Sigmoid colon (tissue), 7 donors: ENCODE results near the gene RPTN. TPM values are rescaled to one million over a fixed set of nuclear protein-coding genes. Genes with fewer than 3 reads are reported as not detected.
A peak's percentile ranks its signal among the peaks of the same experiment; 100 is the strongest.

Experiments used
- DNase-seq: peaks from one replicate; pipeline ENCODE4 v3.0.0-alpha.2; 2019
- H3K27ac ChIP-seq, 4 donors: fragments of 200-600 bp; sonication (generic); one replicate each; pipeline ENCODE4 v1.5.1; 2016 to 2019; ENCODE audit warnings: mild to moderate bottlenecking in 1 of 4
- H3K27me3 ChIP-seq, 3 donors: fragments of 200-600 bp; sonication (generic); one replicate each; pipeline ENCODE4 v1.5.1; 2019; ENCODE audit warnings: mild to moderate bottlenecking in 1 of 3
- H3K36me3 ChIP-seq, 4 donors: fragments of 200-600 bp; sonication (generic); one replicate each; pipeline ENCODE4 v1.5.1; 2016 to 2019
- H3K4me1 ChIP-seq, 4 donors: fragments of 200-600 bp; sonication (generic); one replicate each; pipeline ENCODE4 v1.5.1; 2017 to 2019
- H3K4me3 ChIP-seq, 4 donors: fragments of 200-600 bp; sonication (generic); one replicate each; pipeline ENCODE4 v1.5.1; 2017 to 2019; ENCODE audit warnings: mild to moderate bottlenecking in 2 of 4, moderate library complexity in 1 of 4
- H3K9me3 ChIP-seq, 4 donors: fragments of 200-600 bp in 3 of 4; sonication (generic) in 3 of 4; one replicate each; pipeline versions ENCODE4 v1.5.1 to v1.6.1; 2013 to 2019
- EP300 ChIP-seq, 4 donors: sonication (generic); formaldehyde crosslinking; IDR thresholded peaks; one replicate each; pipeline ENCODE4 v1.6.1; 2017; ENCODE audit warnings: antibody characterized with exemption in 4 of 4
- POLR2A ChIP-seq, 2 donors: fragments of 450-650 bp; IDR thresholded peaks; one replicate each; pipeline ENCODE4 v1.6.1; 2016; ENCODE audit warnings: antibody characterized with exemption in 2 of 2, mild to moderate bottlenecking in 2 of 2, moderate library complexity in 2 of 2
- POLR2AphosphoS5 ChIP-seq, 4 donors: sonication (generic); formaldehyde crosslinking; IDR thresholded peaks; one replicate each; pipeline ENCODE4 v1.6.1; 2017; ENCODE audit warnings: antibody characterized with exemption in 4 of 4
- WGBS, 2 donors: extraction: QIAGEN DNeasy Blood & Tissue Kit; methylation state at CpG; one replicate each; pipeline ENCODE4 v1.1.7; 2013; 5-methylcytosine and 5-hydroxymethylcytosine counted together
- intact Hi-C: fragments of 100-400 bp; cut with DNase I; formaldehyde crosslinking; loops from one replicate; pipeline ENCODE4 v1.15.1; 2023
- polyA plus RNA-seq, 3 donors: library from polyadenylated mRNA; stranded (reverse); fragments of 200-250 nt; gene quantifications; one replicate each; pipeline ENCODE4 v1.2.3, GENCODE V29; 2013
- total RNA-seq, 4 donors: library from RNA; depleted of rRNA; stranded (reverse); fragments of >200 nt; gene quantifications; one replicate each; pipeline ENCODE4 v1.1.0, GENCODE V29; 2016
- TF ChIP-seq, protein P1 (sequence below), 4 experiments: fragments of 450-650 bp in 3 of 4; fragments of 200-600 bp in 1 of 4; IDR thresholded peaks; one replicate each; pipeline ENCODE4 v1.5.1; 2016 to 2019; ENCODE audit warnings: antibody characterized with exemption in 4 of 4, mild to moderate bottlenecking in 3 of 4, moderate library complexity in 2 of 4
- donor health status: healthy with polysubstance abuse.
- donor health status: Bipolar disorder and iron deficiency.
- donor health status: healthy.

RPTN gene
- total and polyA plus RNA-seq, 7 donors, result not detected

DNA sequence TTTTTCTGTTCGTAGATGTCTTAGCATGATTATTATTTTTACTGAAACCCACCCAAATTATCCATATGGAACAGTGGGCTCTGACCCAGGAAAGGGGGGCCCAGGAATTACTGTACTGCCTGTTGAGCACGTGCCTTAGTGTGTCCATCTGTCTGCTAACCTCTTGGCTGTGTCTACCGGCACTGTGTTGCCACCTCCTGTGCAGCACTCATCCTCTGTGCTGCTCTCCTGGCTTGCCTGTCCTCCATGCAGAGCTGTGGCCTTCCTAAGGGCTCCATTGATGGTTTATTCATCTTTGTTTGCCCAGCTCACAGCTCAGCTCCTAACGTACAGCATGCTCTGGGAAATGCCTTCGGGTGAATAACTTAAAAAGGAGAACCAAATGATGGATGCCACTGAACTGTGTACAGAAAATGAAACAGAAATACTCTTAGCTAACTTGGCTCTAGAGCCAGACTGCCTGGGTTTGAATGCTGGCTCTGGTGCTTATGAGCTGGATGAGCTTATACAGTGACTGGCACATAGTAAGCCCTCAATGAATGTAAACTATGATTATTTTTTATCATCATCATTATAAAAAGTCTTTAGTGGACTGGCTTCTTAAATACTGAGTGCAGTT, 11.4 kb upstream of the RPTN start:
- Histone ChIP-seq H3K27ac (peak overlapping the region in 1 of 4 donors; percentile 4), H3K9me3 (no peaks in the 10 kb centered on the region), H3K36me3 (no peaks in the 10 kb centered on the region), H3K4me1 (peaks cover 0 to 13% (median 9%) of the 10 kb centered on the region in 4 donors), H3K27me3 (no peaks in the 10 kb centered on the region), H3K4me3 (no peak overlapping the region)
- intact Hi-C loops, result no loop called here
- WGBS, 2 donors, result 69 to 71% methylated on average over 5 of the region's 5 CpGs
- no peak for TF ChIP-seq POLR2A (IDR thresholded peaks at IDR 0.05)
- TF ChIP-seq, protein P1, sequence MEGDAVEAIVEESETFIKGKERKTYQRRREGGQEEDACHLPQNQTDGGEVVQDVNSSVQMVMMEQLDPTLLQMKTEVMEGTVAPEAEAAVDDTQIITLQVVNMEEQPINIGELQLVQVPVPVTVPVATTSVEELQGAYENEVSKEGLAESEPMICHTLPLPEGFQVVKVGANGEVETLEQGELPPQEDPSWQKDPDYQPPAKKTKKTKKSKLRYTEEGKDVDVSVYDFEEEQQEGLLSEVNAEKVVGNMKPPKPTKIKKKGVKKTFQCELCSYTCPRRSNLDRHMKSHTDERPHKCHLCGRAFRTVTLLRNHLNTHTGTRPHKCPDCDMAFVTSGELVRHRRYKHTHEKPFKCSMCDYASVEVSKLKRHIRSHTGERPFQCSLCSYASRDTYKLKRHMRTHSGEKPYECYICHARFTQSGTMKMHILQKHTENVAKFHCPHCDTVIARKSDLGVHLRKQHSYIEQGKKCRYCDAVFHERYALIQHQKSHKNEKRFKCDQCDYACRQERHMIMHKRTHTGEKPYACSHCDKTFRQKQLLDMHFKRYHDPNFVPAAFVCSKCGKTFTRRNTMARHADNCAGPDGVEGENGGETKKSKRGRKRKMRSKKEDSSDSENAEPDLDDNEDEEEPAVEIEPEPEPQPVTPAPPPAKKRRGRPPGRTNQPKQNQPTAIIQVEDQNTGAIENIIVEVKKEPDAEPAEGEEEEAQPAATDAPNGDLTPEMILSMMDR (IDR thresholded peaks at IDR 0.05), result no peak
- no peak for TF ChIP-seq EP300 (IDR thresholded peaks at IDR 0.05)
- no peak for TF ChIP-seq POLR2AphosphoS5 (IDR thresholded peaks at IDR 0.05)
- no peak for DNase-seq

DNA sequence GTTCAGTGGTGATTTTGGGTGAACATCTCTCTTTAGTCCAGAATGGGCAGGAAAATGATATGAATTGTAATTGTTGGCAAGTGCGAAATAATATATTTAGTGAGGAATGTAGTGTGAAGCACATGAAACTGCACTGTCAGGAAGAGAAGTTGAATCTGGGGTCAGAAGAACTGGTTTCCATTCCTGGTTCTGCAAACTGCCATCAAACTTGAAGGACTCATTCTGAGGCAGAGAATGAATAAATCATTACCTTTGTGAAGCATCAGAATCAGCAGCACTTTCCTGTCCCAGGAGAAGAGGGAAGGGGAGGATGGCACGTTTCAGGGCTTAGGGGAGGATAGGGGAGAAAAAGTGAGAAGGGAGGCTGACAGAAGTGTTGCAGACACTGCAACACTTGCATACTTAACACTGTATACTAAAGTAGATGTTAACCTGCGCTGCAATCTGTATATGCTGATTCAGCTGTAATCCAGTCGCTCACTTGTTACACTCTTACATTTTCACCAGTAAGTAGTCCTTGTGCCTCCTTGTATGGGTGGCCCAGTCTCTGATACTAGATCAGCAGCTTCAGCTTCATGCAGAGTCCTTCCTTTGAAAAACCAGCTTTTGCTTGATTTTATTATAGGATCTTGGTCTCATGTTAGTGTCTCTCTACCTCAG, 10.5 kb upstream of the RPTN start:
- Histone ChIP-seq H3K9me3 (no peaks in the 10 kb centered on the region), H3K27ac (no peak overlapping the region), H3K27me3 (no peaks in the 10 kb centered on the region), H3K4me3 (no peak overlapping the region), H3K36me3 (no peaks in the 10 kb centered on the region), H3K4me1 (peaks cover 0 to 13% (median 9%) of the 10 kb centered on the region in 4 donors)
- 79 to 83% methylated on average over 4 of the region's 4 CpGs for WGBS, 2 donors
- no peak for DNase-seq
- intact Hi-C loops, result no loop called here
- no peak for TF ChIP-seq POLR2AphosphoS5 (IDR thresholded peaks at IDR 0.05)
- TF ChIP-seq, protein P1 (IDR thresholded peaks at IDR 0.05), result no peak
- no peak for TF ChIP-seq POLR2A (IDR thresholded peaks at IDR 0.05)
- no peak for TF ChIP-seq EP300 (IDR thresholded peaks at IDR 0.05)

DNA sequence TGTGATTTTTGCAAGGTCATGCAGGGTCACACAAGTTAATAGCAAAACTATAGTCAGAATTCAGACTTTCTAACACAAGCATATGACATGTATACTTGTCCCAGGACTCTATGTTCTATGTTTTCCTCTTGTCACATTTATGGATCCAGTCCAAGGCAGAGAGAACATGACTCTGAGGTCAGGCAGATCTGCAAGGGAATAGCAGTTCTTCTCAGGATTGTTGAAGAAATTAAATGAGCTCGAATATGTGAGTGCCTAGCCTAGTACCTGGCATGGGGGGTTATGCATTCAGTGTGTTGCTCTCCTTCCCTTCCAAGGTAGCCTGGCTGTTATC, 9.5 kb upstream of the RPTN start:
- Histone ChIP-seq H3K36me3 (no peaks in the 10 kb centered on the region), H3K27ac (no peak overlapping the region), H3K9me3 (no peaks in the 10 kb centered on the region), H3K4me3 (no peak overlapping the region), H3K27me3 (no peaks in the 10 kb centered on the region), H3K4me1 (peaks cover 0 to 13% (median 9%) of the 10 kb centered on the region in 4 donors)
- DNase-seq, result no peak
- intact Hi-C loops, result no loop called here
- TF ChIP-seq POLR2A (IDR thresholded peaks at IDR 0.05) (no peak), EP300 (IDR thresholded peaks at IDR 0.05) (peak in 3 of 4 donors; percentile 33 to 81 (median 34)), POLR2AphosphoS5 (IDR thresholded peaks at IDR 0.05) (peak in 2 of 4 donors; percentile 32 to 45)
- TF ChIP-seq, protein P1 (IDR thresholded peaks at IDR 0.05), result no peak
- 48 to 62% methylated on average over 1 of the region's 1 CpG for WGBS, 2 donors

DNA sequence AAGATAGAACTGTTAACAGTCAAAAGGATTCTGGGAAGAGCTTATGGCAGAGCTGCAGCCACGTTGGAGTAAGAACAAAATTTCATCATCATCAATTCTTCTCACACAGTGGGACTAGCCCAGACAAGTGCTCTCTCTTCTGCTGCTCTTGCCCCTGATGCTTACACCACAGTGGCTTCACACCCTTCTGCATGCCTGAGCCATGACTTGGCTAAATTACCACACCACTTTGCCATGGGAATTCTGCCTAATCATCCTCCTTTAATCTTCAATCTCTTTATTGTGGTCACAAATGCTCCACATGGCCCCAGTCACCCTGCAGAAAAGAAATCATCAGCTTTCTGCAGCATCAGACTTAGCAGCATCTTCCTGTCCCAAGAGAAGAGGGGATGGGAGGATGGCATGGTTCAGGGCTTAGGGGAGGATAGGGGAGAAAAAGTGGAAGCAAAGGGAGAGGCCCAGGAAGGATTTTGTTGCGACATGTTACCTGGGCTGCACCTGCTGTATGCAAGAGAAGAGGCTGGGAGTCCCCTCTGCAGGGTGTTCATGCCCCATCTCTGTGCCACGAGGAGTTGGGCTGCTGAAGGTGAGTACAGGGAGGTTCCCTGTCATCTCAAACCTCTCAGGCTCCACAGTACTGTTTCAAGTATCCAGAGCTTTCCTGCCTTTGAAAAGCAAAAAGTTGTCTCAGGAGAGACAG, 9.0 kb upstream of the RPTN start:
- 50 to 53% methylated on average over 3 of the region's 3 CpGs for WGBS, 2 donors
- no peaks in the 10 kb centered on the region for H3K36me3 ChIP-seq
- TF ChIP-seq EP300 (IDR thresholded peaks at IDR 0.05), result no peak
- TF ChIP-seq POLR2A (IDR thresholded peaks at IDR 0.05), result no peak
- no peak for TF ChIP-seq POLR2AphosphoS5 (IDR thresholded peaks at IDR 0.05)
- no peaks in the 10 kb centered on the region for H3K27me3 ChIP-seq
- no peak overlapping the region for H3K4me3 ChIP-seq
- H3K4me1 ChIP-seq, result peaks cover 0 to 13% (median 9%) of the 10 kb centered on the region in 4 donors
- intact Hi-C loops, result no loop called here
- H3K9me3 ChIP-seq, result no peaks in the 10 kb centered on the region
- H3K27ac ChIP-seq, result peak overlapping the region in 2 of 4 donors; percentile 18 to 19
- DNase-seq, result no peak

DNA sequence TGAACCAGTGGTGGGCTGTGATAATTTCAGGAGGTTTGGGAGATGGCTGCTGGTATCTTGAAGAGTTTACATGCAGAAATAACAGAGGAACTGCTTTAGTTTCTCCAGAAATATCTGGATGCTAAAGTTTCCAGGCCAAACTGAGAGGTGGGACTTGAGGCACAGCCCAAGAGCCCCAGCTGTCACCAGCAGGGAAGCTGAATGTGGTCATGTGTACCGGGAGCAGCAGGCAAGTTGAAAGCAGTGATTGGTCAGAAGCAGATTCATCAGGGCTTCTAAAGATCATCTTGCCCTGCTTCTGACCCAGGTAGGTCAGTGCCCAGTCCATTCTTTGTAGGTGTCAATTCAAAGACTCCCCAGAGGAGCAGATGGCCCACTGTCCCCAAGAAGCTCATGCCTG, 7.9 kb upstream of the RPTN start:
- no peaks in the 10 kb centered on the region for H3K27me3 ChIP-seq
- H3K27ac ChIP-seq, result no peak overlapping the region
- H3K9me3 ChIP-seq, result no peaks in the 10 kb centered on the region
- no peak overlapping the region for H3K4me3 ChIP-seq
- peaks cover 0 to 13% (median 9%) of the 10 kb centered on the region in 4 donors for H3K4me1 ChIP-seq
- TF ChIP-seq, protein P1 (IDR thresholded peaks at IDR 0.05), result no peak
- TF ChIP-seq POLR2A (IDR thresholded peaks at IDR 0.05) (no peak), POLR2AphosphoS5 (IDR thresholded peaks at IDR 0.05) (no peak), EP300 (IDR thresholded peaks at IDR 0.05) (no peak)
- WGBS, 2 donors, result 36 to 39% methylated on average over 1 of the region's 1 CpG
- intact Hi-C loops, result no loop called here
- H3K36me3 ChIP-seq, result no peaks in the 10 kb centered on the region
- DNase-seq, result no peak
